Psoas muscle (tissue), 8 donors: ENCODE measurements around the gene DCHS1. TPM values are rescaled to one million over a fixed set of nuclear protein-coding genes. Genes with fewer than 3 reads are reported as not detected.

Source experiments
- ATAC-seq, 4 donors: fragments of 200-7000 bp; cut with Tn5 transposase; one replicate each; pipeline ENCODE4 v1.9.1; 2020; ENCODE audit warnings: moderate library complexity in 3 of 4, mild to moderate bottlenecking in 2 of 4
- DNase-seq, 2 donors: peaks; one replicate each; pipeline ENCODE4 v3.0.0-alpha.2; 2020
- H3K27ac ChIP-seq: fragments of 200-600 bp; one replicate; pipeline ENCODE4 v1.8.0; 2022
- H3K27me3 ChIP-seq, 3 donors: fragments of 200-600 bp in 1 of 3; one replicate each; pipeline versions ENCODE4 v1.6.1 to v1.8.0; 2013 to 2022; ENCODE audit warnings: low read length in 2 of 3, mild to moderate bottlenecking in 2 of 3, moderate library complexity in 1 of 3; ENCODE audit not compliant: insufficient read depth in 3 of 3
- H3K36me3 ChIP-seq, 2 donors: fragments of 200-600 bp in 1 of 2; one replicate each; pipeline versions ENCODE4 v1.6.1 to v1.8.0; 2013 to 2022; ENCODE audit warnings: low read depth in 1 of 2, mild to moderate bottlenecking in 1 of 2, moderate library complexity in 1 of 2; ENCODE audit not compliant: insufficient read depth in 1 of 2
- H3K4me1 ChIP-seq: fragments of 200-600 bp; one replicate; pipeline ENCODE4 v1.8.0; 2022
- H3K4me3 ChIP-seq: fragments of 200-600 bp; one replicate; pipeline ENCODE4 v1.8.0; 2022; ENCODE audit warnings: mild to moderate bottlenecking
- H3K9me3 ChIP-seq: fragments of 200-600 bp; one replicate; pipeline ENCODE4 v1.8.0; 2022
- WGBS, 3 donors: extraction: QIAGEN DNeasy Blood & Tissue Kit; methylation state at CpG; one replicate each; pipeline versions ENCODE4 v1.1.6 to v1.1.7; 2013; 5-methylcytosine and 5-hydroxymethylcytosine counted together
- intact Hi-C, 2 donors: fragments of 100-400 bp; cut with DNase I; formaldehyde crosslinking; loops; one replicate each; pipeline versions ENCODE4 v1.11.0 to v1.14.2; 2022
- polyA plus RNA-seq, 3 donors: library from polyadenylated mRNA; stranded (reverse); fragments of 200-250 nt; gene quantifications; one replicate each; pipeline ENCODE4 v1.2.3, GENCODE V29; 2013
- total RNA-seq, 4 donors: library from RNA; stranded (reverse); fragmentation: NEBNext Ultra II Directional in 2 of 4; extraction: Animal tissue kit (Norgen Biotek cat#: 25700) in 2 of 4; gene quantifications; one replicate each; pipeline versions ENCODE4 v1.2.1 to v1.2.4, GENCODE V29; 2021 to 2023
- TF ChIP-seq, protein P1 (sequence below): fragments of 200-600 bp; IDR thresholded peaks from one replicate; pipeline ENCODE4 v1.8.0; 2022; ENCODE audit warnings: antibody characterized with exemption
- donor health status: healthy with polysubstance abuse.
- donor health status: DM: no; HTN: no; CAD: no; lungs with moderate emphysema.
- donor health status: Bipolar disorder and iron deficiency.
- donor health status: healthy.
- donor health status: DM: yes; HTN: yes; CAD: no.
- donor health status: DM: no; HTN: no; CAD: no.
- donor health status: DM: no; HTN: no; CAD: no.
- donor health status: DM: yes; HTN: yes; CAD: no.

DCHS1 gene
- total and polyA plus RNA-seq, 7 donors, result 0.98 to 7.2 (median 3.2) TPM

DNA sequence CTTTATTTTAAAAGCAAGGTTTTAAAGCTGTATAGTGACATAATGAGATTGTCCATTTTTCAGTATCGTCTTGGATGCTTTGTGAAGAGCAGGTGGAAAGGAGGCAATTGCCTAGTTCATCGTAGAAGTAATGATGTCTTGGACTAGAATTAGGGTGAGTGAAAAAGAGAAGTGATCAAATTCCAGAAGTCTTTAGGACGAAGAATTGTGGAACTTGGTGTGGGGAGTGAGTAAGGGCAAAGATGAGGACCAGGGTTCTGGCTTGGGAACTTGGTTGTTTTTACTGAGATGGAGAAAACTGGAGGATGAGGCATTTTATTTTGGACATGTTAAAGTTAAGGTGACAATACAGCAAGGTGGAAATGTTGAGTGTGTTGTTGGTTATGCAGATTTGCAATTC is 50.8 kb downstream of the DCHS1 start:
- H3K27ac ChIP-seq, result peak overlapping the region; percentile 100
- H3K36me3 ChIP-seq, result peaks cover 7 to 47% of the 10 kb centered on the region in 2 donors
- peaks cover 53% of the 10 kb centered on the region for H3K4me1 ChIP-seq
- intact Hi-C loops, result loop anchor here (5.0 to 10.0 kb wide), 3 partner anchors 72 to 210 kb away; partner anchors contain the start of genes SMPD1 (in 1 of the 2) and TRIM3 (in 1 of the 2)
- TF ChIP-seq, protein P1, sequence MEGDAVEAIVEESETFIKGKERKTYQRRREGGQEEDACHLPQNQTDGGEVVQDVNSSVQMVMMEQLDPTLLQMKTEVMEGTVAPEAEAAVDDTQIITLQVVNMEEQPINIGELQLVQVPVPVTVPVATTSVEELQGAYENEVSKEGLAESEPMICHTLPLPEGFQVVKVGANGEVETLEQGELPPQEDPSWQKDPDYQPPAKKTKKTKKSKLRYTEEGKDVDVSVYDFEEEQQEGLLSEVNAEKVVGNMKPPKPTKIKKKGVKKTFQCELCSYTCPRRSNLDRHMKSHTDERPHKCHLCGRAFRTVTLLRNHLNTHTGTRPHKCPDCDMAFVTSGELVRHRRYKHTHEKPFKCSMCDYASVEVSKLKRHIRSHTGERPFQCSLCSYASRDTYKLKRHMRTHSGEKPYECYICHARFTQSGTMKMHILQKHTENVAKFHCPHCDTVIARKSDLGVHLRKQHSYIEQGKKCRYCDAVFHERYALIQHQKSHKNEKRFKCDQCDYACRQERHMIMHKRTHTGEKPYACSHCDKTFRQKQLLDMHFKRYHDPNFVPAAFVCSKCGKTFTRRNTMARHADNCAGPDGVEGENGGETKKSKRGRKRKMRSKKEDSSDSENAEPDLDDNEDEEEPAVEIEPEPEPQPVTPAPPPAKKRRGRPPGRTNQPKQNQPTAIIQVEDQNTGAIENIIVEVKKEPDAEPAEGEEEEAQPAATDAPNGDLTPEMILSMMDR, result no peak
- H3K27me3 ChIP-seq, result no peaks in the 10 kb centered on the region
- DNase-seq, result no peak
- no peaks in the 10 kb centered on the region for H3K9me3 ChIP-seq
- WGBS, 3 donors, result 3 to 10% (median 8%) methylated on average over 3 of the region's 3 CpGs
- ATAC-seq, result no peak
- H3K4me3 ChIP-seq, result peak overlapping the region; percentile 75

DNA sequence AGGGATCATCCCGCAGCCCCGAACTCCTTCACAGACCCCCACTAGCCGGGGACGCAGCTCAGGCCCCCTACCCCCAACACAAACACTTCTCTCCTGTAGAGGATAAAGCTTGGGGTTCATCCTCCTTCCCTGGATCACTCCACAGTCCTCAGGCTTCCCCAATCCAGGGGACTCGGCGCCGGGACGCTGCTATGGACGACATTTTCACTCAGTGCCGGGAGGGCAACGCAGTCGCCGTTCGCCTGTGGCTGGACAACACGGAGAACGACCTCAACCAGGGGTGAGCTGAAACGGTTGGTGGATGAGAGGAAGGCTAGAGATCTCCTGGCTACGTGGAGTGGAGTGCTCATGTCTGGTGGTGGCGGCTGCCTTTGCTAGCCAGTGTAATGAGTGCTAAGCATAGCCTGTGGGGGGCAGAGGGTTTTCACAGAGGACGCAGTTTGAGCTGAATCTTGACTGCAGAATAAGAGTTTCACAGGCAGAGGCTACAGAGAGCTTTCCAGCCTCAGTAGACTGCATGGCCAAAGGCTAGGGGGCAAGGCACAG is 51.5 kb downstream of the DCHS1 start:
- Histone ChIP-seq H3K9me3 (no peaks in the 10 kb centered on the region), H3K36me3 (peaks cover 7 to 47% of the 10 kb centered on the region in 2 donors), H3K27me3 (no peaks in the 10 kb centered on the region), H3K4me3 (peak overlapping the region; percentile 75), H3K27ac (peak overlapping the region; percentile 100), H3K4me1 (peaks cover 53% of the 10 kb centered on the region)
- TF ChIP-seq, protein P1, result peak; percentile 6
- intact Hi-C loops, result loop anchor here in 1 of 2 donors (5.0 to 10.0 kb wide), 2 partner anchors 72 to 209 kb away; partner anchors contain the start of gene SMPD1
- ATAC-seq (peak; percentile 20 to 54 (median 44)), DNase-seq (peak in 1 of 2 donors; percentile 65)
- 0% methylated on average over 20 of the region's 20 CpGs for WGBS, 3 donors

DNA sequence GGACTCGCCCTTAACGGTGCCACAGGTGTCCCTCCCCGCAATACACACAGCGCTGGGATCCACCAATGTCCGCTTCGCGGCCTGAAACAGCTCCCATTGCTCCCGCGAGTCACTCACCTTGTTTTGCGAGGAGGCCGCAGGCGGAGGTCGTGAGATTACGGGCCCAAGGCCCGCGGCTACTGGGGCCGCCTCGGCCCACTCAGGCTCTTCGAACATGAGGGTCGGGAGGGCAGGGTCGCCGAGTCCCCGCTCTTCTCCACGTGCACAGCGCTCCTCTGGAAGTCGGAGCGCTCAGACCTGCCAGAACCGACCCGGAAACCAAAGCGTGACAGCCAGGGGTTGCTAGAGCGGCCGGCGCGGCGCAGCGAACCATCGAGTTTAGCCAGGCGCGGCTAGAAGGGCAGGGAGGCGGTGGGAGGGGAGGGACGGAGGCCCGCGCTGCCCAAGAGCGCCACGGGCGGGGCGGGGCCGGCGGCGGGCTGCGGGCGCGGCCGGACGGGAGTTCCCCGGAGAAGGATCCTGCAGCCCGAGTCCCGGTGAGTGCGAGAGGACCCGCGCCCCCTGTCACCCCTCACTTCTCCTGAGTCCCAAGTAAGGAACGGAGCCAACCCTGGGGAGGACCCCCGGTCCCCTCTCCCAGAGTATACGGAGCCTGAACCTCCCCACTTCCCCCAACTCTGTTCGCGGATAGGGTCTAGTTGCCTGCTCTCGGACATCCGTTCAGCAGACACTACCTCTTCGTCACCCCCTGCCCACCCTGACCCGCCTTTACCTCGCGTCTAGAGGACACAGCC is 52.1 kb downstream of the DCHS1 start, which contains the start of the genes ILK and RRP8:
Gene ILK (plus strand): TSS at position 488 of the 794 bp plus-strand sequence. CDS start 498 bp downstream, outside the sequence.
Gene RRP8 (minus strand): TSS at position 330 of the 794 bp plus-strand sequence. CDS start 114 bp downstream, at position 216.
- peak within 1 kb of the TSS; percentile 100 for H3K27ac ChIP-seq
- TF ChIP-seq, protein P1, result peak; percentile 19
- H3K9me3 ChIP-seq, result no peaks in the 10 kb centered on the region
- H3K27me3 ChIP-seq, result no peaks in the 10 kb centered on the region
- ATAC-seq, result peak; percentile 91 to 95 (median 94)
- intact Hi-C loops, result loop anchor here in 1 of 2 donors (1.0 to 10.0 kb wide), 3 partner anchors 57 to 209 kb away; partner anchors contain the start of gene SMPD1
- peaks cover 11 to 47% of the 10 kb centered on the region in 2 donors for H3K36me3 ChIP-seq
- H3K4me1 ChIP-seq, result peaks cover 52% of the 10 kb centered on the region
- peak within 1 kb of the TSS; percentile 75 for H3K4me3 ChIP-seq
- peak; percentile 91 to 96 for DNase-seq
- 0 to 1% (median 0%) methylated on average over 63 to 72 of the region's 72 CpGs for WGBS, 3 donors

DNA sequence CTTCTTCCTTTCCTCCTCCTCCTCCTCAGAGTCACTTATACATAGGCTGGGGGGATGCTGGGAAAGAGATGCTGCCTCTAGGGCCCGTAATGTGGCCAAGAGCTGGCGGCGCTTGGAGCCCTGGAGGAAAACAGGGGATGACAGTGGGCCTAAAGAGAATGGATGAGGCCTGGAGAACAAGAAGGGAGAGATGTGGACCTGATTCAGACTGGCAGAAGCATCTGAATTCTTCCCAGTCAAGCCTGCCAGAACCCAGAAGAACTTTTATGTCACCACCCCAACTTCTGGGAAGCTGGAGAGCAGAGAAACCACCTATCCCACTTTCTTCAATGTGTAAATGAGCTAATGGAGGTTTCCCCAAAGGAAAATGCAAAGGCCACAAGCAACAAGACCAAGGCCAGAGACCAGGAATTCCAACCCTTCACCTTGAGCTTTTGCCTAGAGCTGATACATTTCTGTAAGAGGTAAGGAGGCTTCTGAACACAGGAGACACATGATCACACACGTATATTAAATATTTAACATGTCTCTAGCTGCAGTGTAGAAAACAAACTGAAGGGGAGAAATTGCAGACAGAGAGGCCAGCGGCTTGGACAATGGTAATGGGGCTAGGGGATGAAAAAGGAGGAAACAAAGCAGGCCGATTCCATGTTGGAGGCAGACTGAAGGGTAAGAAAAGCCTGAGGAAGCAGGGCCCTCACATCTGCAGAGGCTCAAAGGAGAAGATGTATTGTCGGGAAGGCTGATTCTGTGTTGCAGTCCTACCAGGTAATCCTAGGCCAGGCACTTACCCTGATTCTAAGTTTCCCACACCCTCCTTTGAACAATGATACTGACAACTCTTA is 53.3 kb downstream of the DCHS1 start:
- intact Hi-C loops, result loop anchor here in 1 of 2 donors (5.0 to 10.0 kb wide), 2 partner anchors 70 to 208 kb away; partner anchors contain the start of gene SMPD1
- no peaks in the 10 kb centered on the region for H3K9me3 ChIP-seq
- H3K4me1 ChIP-seq, result peaks cover 42% of the 10 kb centered on the region
- DNase-seq, result no peak
- no peak for ATAC-seq
- no peaks in the 10 kb centered on the region for H3K27me3 ChIP-seq
- WGBS, 3 donors, result 52 to 59% (median 58%) methylated on average over 7 of the region's 7 CpGs
- peaks cover 8 to 47% of the 10 kb centered on the region in 2 donors for H3K36me3 ChIP-seq
- TF ChIP-seq, protein P1, result no peak
- peak overlapping the region; percentile 100 for H3K27ac ChIP-seq
- peak overlapping the region; percentile 75 for H3K4me3 ChIP-seq
